ENCODE data around the gene EMCN. TPM values are rescaled to one million over a fixed set of nuclear protein-coding genes. Genes with fewer than 3 reads are reported as not detected.

EMCN gene
- total and polyA plus RNA-seq, 9 of the 15 experiments (the other 6 are each of a cell fraction or from before 2014, with no cell fraction given): not detected

DNA sequence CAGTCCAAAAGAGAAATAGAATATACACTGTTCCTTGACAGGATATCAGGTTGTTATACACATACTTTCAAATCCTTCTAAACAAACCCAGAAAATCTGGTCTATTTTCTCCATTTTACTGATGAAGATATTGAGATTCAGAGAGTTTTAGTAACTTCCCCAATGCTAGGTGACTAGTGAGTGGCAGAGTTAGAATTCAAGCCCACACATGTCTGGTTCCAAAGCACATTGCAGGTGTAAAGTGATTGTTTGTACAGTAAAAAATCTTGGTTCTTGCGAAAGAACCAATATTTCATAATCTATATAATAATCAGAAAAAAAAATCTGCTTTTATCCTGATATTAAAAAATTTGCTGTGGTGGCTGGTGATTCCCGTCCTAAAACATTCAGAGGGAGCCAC, 39.5 kb upstream of the EMCN start:
- POLR2A ChIA-PET: no interaction called here
- no TSS peak for BruUV-seq (replicated peaks)

GRCh38 chr4:100555611-100556337, 38.0 kb upstream of the EMCN start:
- no peak overlapping the region for H2AFZ ChIP-seq (ENCODE audit: low read depth, low read length)
- in situ Hi-C loops (cut with MboI): no loop called here
- H3K4me2 ChIP-seq (ENCODE audit: insufficient read depth, low read length): no peak overlapping the region
- no peak overlapping the region for H3K9ac ChIP-seq (ENCODE audit: insufficient read depth in 1 of 2, low read depth in 2 of 2, low read length in 2 of 2)
- intact Hi-C loops (cut with micrococcal nuclease): no loop called here
- CTCF ChIA-PET (ENCODE audit: low intra/inter-chr PET ratio): no interaction called here
- no peaks in the 10 kb centered on the region for H3K9me1 ChIP-seq (ENCODE audit: control insufficient read depth, insufficient read depth, low read length)
- H4K20me1 ChIP-seq (replicated peaks; ENCODE audit: control insufficient read depth, insufficient read depth, low read length): no peaks in the 10 kb centered on the region
- H3K9me3 ChIP-seq (replicated peaks; ENCODE audit: control insufficient read depth, insufficient read depth, low read depth, low read length): no peaks in the 10 kb centered on the region
- H3K27me3 ChIP-seq (ENCODE audit: control insufficient read depth in 2 of 2, insufficient read depth in 2 of 2, low read length in 2 of 2): no peaks in the 10 kb centered on the region
- BruUV-seq (replicated peaks): no TSS peak
- no peak for TF ChIP-seq HSF4 (CRISPR knock-in tag; IDR thresholded peaks at IDR 0.05; ENCODE audit: borderline replicate concordance)
- TF ChIP-seq BRF1 (IDR thresholded peaks at IDR 0.05; ENCODE audit: borderline replicate concordance, extremely low read depth, insufficient read length): no peak
- TF ChIP-seq KDM1A (IDR thresholded peaks at IDR 0.05): no peak
- no peak for TF ChIP-seq CBFA2T2 (conservative IDR thresholded peaks at IDR 0.05)
- no peak for TF ChIP-seq MTF1 (CRISPR knock-in tag; IDR thresholded peaks at IDR 0.05; ENCODE audit: borderline replicate concordance)
- TF ChIP-seq ETV6 (IDR thresholded peaks at IDR 0.05; ENCODE audit: borderline replicate concordance in 1 of 2, low read depth in 2 of 2, low read length in 1 of 2): no peak
- TF ChIP-seq ETV6 (CRISPR knock-in tag; IDR thresholded peaks at IDR 0.05; ENCODE audit: borderline replicate concordance): no peak
- no peak for TF ChIP-seq ZNF212 (CRISPR knock-in tag; IDR thresholded peaks at IDR 0.05)
- TF ChIP-seq CSDE1 (IDR thresholded peaks at IDR 0.05): no peak
- POLR2A ChIA-PET: no interaction called here
- WGBS (ENCODE audit: insufficient coverage, low coverage, missing lambda C conversion rate): 0% methylated on average over 2 of the region's 2 CpGs
- H3K79me2 ChIP-seq (ENCODE audit: control insufficient read depth, insufficient read depth, low read length): no peaks in the 10 kb centered on the region
- FAIRE-seq (no peak), ATAC-seq (no peak), DNase-seq (ENCODE audit: extremely low read depth in 1 of 4, low spot score in 3 of 4) (no peak)
- no peaks in the 10 kb centered on the region for H3K36me3 ChIP-seq (ENCODE audit: control insufficient read depth, insufficient read depth, low read length)
- no peak overlapping the region for H3K27ac ChIP-seq (ENCODE audit: extremely low read depth, low read depth, low read length)
- no peak overlapping the region for H3K4me3 ChIP-seq
- no peaks in the 10 kb centered on the region for H3K4me1 ChIP-seq (replicated peaks in 1 of 2; ENCODE audit: control insufficient read depth in 2 of 2, insufficient read depth in 2 of 2, low read length in 2 of 2)

More for the DNA sequence above, 39.5 kb upstream of the EMCN start:
- Histone ChIP-seq H3K9me1 (ENCODE audit: control insufficient read depth, insufficient read depth, low read length) (no peaks in the 10 kb centered on the region), H2AFZ (ENCODE audit: low read depth, low read length) (no peak overlapping the region), H3K4me1 (replicated peaks in 1 of 2; ENCODE audit: control insufficient read depth in 2 of 2, insufficient read depth in 2 of 2, low read length in 2 of 2) (no peaks in the 10 kb centered on the region), H3K9me3 (replicated peaks; ENCODE audit: control insufficient read depth, insufficient read depth, low read depth, low read length) (no peaks in the 10 kb centered on the region), H3K36me3 (ENCODE audit: control insufficient read depth, insufficient read depth, low read length) (no peaks in the 10 kb centered on the region), H3K4me2 (ENCODE audit: insufficient read depth, low read length) (no peak overlapping the region), H3K79me2 (ENCODE audit: control insufficient read depth, insufficient read depth, low read length) (no peaks in the 10 kb centered on the region), H3K27me3 (ENCODE audit: control insufficient read depth in 2 of 2, insufficient read depth in 2 of 2, low read length in 2 of 2) (no peaks in the 10 kb centered on the region), H4K20me1 (replicated peaks; ENCODE audit: control insufficient read depth, insufficient read depth, low read length) (no peaks in the 10 kb centered on the region), H3K9ac (ENCODE audit: insufficient read depth in 1 of 2, low read depth in 2 of 2, low read length in 2 of 2) (no peak overlapping the region), H3K27ac (ENCODE audit: extremely low read depth, low read depth, low read length) (no peak overlapping the region), H3K4me3 (no peak overlapping the region)
- CTCF ChIA-PET (ENCODE audit: low intra/inter-chr PET ratio): no interaction called here
- no peak for DNase-seq (ENCODE audit: extremely low read depth in 1 of 4, low spot score in 3 of 4)
- no peak for ATAC-seq
- TF ChIP-seq SAP30 (IDR thresholded peaks at IDR 0.05; ENCODE audit: borderline replicate concordance, insufficient read depth, low read depth, low read length, poor library complexity, severe bottlenecking) (no peak), EZH2 (IDR thresholded peaks at IDR 0.05; ENCODE audit: borderline replicate concordance, low read depth, low read length) (no peak), FOXJ2 (tag; IDR thresholded peaks at IDR 0.05) (no peak), SIN3B (IDR thresholded peaks at IDR 0.05; ENCODE audit: low read depth) (no peak), ZNF165 (CRISPR knock-in tag; IDR thresholded peaks at IDR 0.05; ENCODE audit: borderline replicate concordance) (no peak)
- TF ChIP-seq, protein P1, sequence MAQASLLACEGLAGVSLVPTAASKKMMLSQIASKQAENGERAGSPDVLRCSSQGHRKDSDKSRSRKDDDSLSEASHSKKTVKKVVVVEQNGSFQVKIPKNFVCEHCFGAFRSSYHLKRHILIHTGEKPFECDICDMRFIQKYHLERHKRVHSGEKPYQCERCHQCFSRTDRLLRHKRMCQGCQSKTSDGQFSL (CRISPR knock-in tag; IDR thresholded peaks at IDR 0.05): no peak
- TF ChIP-seq, protein P1 (tag; IDR thresholded peaks at IDR 0.05): no peak
- WGBS (ENCODE audit: insufficient coverage, low coverage, missing lambda C conversion rate): 0% methylated on average over 2 of the region's 2 CpGs
- in situ Hi-C loops (cut with MboI): no loop called here
- no peak for FAIRE-seq
- intact Hi-C loops (cut with micrococcal nuclease): no loop called here

All from K562 (cell line).